ENCODE results near the gene RANBP1.
"Not testable (repeated sequence)": the region's sequence is repeated elsewhere in the genome, so short reads cannot be mapped to it uniquely, and the experiment has no call there.

RANBP1 gene

DNA sequence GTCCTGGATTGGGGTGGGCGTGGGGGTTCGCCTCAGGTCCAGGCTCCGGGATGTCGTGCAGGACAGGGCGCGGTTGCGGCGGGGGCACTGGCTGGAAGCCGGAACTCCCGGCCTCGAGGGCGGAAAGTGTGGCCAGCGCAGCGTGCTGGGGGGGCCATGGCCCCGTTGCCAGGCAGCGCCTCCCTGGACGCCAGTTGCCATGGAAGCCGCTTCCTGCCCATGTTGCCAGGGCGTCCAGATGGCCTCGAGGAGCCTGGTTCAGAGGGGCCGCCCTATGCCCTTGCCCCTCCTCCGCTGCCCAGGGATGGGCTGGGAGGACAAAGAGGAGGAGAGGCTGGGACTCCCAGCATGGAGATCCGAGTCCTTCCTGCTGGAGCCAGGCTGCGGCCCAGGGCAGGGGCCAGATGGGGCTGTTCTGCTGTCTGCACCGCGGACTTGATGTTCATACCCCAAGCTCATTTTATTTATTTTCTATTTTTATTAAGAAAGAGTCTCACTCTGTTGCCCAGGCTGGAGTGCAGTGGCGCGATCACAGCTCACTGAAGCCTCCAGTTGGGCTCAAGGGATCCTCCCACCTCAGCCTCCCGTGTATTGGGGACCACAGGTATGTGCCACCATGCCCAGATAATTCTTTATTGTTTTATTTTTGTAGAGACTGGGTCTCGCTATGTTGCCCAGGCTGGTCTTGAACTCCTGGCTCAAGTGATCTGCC, 39.6 kb downstream of the RANBP1 start:
- peak; percentile 98 for DNase-seq

DNA sequence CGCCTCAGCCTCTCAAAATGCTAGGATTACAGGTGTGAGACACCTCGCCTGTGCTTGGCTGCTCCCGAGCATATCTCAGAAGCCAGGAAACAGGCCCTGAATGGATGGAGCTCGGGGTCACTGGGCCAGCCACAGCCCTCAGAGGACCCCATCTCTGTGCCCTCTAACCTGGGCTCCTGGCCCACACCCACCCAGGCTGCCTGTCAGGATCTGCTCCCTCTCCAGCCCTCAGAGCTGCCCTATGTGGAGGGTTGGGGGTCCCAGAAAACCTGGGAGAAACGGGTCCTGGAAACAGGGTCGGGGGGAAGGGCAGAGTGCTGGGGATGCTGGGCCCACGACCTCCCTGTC, 40.1 kb downstream of the RANBP1 start:
- DNase-seq, result no peak

DNA sequence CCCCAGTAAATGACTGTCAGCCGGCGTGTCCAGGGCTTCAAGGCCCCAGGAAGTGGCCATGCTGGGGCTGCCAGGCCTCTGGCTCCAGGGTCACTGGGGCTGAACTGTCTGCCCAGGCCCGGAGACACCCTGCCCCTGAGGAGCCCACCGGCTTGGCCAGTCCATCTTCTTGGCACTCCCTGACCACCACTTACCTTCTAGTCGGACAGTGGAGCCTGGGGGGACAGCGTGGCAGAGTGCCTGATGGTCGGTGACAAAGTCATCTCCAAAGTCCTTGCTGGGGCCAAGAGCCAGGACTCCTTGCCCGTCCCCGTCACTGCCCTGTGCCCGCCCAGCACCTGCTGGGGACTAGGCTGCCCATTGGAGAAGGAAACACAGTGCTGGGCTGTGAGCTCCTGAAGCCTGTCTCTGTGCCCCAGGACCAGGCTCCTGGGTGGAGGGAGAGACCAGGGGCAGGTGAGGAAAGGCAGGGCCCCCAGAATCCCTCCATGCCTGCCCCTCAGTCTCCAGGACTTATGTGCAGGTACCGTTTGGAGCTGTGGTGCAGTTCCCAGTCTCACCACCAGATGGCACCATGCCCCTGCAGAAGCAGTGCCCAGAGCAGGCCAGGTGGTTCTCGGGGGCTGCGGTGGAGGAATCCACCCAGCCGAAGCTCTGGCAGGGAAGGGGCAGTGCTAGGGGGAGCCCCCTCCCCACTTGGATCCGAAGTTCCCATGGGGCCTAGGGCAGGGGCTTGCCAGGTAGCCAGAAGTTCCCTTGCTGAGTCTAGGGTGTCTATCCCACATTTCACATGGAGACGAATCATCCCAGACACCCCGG, 40.9 kb downstream of the RANBP1 start:
- DNase-seq, result peak; percentile 85

DNA sequence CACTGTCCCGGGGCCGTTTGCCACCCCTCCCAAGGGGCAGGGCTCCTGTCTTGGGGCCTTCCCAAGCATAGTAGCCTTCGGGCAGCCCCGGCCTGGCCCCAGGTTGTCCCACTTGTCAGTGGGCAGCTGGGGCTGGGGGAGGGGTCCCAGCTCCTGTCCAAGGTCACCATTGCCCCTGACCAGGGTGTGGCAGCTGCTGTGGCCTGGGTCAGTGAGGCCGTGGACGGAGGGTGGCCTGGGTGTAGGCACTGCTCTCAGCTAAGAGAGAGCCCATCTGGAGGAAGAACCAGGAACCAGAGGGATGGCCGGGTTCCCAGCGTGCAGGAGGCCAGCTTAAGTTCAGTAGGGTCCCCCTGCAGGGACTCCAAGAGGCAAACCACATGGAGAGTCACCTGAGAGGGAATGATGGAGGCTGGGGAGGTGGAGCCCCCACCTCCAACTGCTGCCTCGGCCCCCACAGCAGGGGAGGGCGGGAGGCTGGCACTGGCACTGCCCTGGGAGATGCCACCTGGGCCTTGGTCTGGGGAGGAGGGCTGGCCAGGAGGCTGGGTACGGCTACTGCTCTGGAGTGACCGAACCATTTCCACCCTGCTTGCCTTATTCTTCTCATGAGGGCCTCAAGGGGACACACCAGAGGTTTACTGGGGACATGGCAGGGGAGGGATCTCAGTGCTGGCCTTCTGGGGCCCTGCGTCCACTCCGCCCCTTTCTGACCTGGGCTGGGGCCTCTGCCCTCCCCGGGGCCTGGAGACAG, 41.7 kb downstream of the RANBP1 start:
- DNase-seq, result no peak

DNA sequence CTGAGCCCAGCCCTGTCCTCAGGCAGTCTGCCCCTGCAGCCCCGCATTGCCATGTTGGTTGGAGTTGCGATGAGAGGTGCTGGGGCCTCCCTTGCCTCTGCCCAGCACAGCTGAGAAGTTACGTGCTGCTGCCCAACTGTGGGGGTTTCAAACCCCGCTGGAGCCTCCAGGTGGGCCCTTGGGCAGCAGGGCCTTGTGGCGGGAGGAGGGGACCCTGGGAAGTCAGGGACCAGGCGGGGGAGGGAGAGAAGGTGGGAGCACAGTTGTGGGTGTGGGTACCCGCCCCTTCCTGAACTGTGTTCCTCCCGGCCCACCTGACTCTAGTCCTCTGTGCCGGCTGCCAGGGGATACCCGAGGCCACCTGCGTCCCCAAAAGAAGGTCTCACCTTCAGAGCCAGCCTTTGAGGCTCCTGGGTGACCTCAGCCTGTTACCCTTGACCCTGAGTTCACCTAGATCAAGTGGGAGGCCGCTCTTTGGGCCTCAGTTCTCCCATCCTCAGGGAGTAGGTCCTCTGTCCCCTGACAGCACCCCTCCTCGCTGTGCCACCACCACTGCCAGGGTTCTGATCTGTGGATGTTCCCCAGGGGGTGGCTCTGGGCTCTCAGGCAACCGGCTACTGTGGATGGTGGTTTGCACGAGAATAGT, 42.6 kb downstream of the RANBP1 start:
- no peak for DNase-seq

DNA sequence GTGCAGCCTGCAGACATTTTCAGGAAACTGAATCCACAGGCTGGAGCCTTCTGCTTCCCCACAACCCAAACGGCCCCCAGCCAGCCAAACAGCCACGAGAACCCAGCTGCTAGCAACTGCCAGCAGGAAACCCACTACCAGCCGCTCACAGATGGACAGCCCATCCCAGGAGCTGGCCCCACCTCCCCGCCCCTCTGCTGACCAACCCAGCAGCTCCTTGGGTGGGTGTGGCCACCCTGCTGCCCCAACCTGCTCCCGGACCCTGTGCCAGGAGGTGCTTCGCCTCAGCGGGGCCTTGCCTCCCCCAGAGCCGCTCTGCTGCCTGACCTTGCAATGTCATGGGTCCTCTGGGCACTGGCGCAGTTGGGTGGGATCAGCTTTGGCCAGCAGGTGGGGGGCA, 43.2 kb downstream of the RANBP1 start:
- DNase-seq, result peak; percentile 63

DNA sequence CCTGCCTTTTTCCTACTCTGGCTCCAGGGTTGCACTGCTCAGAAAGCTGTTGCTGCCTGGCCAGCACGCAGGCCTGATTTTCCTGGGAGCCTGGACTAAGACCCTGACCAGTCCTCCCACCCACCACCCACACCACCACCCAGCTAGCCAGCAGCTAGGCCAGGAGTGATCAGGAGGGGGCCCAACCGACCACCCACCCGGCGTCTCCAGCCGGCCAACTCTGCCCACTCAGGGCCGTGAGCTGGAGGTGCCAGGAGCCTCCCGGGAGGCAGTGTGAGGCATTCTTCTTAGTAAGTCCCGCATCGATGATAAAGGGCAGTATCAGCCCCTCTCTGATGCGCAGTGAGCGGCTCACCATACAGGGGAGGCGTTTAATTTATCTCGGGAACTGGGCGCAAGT, 43.6 kb downstream of the RANBP1 start:
- not testable (repeated sequence) for DNase-seq

DNA sequence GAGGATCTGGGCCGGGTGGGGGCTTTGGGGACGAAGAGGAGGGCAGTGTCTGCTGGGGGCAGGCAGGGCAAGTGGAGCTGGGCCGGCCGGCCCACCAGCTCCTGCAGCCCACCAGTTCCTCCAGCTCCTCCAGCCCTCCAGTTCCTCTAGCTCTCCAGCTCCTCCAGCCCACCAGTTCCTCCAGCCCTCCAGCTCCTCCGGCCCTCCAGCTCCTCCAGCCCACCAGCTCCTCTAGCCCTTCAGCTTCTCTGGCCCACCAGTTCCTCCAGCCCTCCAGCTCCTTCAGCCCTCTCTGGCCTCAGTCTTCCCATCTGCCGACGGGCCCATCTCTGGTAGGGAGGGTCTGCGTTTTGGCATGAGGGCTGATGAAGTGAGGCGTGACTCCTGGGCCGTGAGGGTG, 44.1 kb downstream of the RANBP1 start:
- no peak for DNase-seq

DNA sequence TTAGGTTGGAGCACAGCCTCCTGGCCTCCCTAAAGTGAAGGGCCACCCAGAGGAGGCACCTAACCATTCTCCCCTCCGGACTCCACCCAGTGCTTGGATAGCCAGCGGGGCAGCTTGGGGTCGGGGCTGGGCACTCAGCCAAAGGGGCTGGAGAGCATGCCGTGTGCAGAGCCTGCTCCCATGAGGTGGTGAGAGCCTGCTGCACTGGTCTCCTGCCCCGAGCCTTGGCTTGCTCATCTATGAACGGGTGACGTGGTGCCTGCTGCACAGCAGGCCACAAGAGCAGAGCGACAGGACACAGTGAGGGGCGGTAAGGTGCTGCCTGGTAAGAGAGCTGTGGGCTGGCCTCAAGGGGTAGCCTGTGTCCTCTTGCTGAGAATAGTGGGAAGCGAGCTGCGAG, 49.0 kb downstream of the RANBP1 start:
- peak; percentile 62 for DNase-seq

DNA sequence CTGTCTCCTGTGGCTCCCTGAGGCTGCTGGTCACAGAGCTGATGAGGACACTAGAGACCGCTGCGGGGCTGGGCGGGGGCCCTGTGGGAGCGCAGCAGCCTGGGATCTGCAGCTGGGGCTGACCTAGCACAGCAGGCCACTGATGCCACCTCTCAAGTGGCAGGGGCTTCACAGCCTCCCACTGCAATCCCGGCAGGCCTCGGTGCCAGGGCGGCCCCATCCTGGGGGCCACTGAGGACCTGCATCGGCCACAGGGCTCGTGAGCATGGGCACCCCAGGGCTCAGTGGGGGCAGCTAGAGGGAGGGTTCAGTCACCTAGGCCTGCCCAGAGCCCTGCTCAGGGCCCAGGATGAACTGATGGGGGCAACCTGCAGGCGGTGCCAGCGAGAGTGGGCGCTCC, 49.5 kb downstream of the RANBP1 start:
- no peak for DNase-seq

DNA sequence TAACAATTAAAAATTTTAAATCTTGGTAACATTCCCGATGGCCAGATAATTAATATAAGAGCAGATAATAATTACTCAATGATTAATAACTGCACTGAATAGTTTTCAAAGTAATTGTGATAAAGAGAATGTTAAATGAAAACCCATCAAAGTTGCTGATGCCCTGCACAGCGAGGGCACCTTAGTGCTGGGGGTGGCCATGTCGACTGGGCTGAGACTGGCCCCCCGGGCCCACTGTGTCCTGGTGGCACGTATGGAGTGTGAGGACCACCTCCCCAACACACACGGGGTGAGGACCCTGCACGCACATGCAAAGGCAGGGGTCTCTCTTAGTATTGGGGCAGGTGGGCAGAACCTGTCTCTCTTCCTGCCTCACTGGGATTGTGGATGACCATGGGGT, 50.0 kb downstream of the RANBP1 start:
- DNase-seq, result no peak

DNA sequence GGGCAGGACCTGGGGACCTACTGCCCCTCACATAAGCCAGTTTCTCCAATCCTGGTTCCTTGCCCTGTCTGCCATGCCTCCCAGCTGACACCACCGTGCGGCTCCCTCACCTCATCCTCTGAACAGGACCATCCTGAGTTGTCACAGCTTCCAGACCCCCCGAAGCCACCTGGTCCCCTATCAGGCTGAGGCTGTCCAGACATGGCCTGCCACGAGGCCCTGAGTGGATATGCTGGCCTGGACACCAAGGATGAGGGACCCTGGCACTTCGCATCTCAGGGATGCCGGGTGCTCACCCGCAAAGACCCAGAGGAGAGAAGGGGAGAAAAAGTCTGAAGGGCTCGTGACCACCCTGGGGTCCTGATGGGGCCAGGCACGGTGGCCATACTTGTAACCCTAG, 50.8 kb downstream of the RANBP1 start:
- DNase-seq, result no peak

DNA sequence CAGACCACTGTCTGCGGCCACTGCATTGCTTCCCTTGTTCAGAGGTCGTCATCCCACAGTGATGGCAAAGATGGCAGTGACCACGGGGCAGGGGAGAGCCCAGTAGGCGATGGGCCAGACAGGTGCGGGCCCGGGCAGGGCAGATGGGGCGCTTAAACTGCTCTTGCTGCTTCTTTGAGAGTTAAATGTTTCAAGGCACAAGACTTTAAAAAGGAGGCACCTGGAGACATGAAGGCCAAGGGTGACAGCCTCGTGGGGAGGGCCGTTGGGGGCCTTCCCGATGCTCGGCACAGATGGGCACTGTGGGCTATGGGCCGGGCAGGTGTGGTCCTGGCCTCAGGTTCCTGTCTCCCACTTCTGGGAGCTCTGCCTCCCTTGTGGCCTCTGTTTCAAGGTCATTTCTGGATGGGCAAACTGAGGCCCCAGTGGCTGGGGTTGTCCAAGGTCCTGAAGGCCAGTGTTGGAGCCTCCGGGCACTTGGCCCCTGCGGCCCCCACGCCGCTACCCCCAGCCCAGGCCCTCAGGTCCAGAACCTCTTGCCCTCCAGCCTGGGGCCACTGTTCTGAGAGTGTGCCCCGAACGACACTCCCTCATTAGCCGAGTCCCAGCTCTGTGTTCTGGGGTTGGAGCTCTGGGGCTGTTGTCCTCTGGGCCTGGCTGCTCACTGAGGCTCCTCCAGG, 51.9 kb downstream of the RANBP1 start:
- no peak for DNase-seq

DNA sequence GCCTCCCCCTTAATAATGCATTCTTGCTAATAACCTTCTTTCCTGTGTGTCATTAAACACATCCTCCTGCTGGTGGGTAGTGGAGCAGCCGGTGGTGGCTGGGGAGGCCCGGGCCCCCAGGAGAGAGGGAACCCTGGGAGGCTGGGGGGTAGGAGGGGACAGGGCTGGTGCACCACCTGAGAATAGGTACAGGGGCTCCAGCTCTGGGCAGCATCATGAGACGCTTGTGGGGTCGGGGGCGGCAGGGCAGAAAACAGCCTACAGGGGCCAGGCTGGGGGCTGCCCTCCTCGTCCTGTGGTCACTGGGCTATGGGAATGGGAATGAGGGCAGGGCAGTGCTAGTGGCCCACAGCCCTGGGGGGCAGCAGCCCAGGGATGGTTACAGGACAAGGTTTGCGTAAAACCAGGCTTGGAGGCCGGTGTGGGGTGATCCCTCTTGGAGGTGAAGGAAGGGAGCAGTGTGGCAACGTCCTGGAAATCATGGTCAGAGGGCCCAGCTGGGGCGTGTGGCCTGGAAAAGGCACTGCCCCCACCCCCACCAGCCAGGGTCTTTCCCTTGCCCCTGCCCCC, 53.4 kb downstream of the RANBP1 start:
- no peak for DNase-seq

DNA sequence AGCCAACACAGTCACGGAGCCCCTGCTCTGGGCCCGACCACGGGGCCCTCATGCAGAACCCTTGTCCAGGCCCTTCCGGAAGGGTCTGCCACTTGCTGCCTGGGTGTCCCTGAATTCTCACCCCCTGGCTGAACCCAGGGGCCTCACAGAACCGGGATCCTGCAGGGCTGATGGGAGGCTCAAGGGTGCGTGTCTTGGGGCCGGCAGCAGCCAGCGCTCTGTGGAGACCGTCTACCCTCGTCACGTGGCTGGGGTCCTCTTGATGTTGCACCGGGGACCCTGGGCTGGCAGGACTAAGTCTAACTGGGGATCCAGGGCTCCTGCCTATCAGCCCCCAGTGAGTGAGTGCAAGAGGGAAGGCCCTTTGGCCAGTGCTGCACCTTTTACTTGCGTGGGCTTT, 54.3 kb downstream of the RANBP1 start:
- DNase-seq, result no peak

DNA sequence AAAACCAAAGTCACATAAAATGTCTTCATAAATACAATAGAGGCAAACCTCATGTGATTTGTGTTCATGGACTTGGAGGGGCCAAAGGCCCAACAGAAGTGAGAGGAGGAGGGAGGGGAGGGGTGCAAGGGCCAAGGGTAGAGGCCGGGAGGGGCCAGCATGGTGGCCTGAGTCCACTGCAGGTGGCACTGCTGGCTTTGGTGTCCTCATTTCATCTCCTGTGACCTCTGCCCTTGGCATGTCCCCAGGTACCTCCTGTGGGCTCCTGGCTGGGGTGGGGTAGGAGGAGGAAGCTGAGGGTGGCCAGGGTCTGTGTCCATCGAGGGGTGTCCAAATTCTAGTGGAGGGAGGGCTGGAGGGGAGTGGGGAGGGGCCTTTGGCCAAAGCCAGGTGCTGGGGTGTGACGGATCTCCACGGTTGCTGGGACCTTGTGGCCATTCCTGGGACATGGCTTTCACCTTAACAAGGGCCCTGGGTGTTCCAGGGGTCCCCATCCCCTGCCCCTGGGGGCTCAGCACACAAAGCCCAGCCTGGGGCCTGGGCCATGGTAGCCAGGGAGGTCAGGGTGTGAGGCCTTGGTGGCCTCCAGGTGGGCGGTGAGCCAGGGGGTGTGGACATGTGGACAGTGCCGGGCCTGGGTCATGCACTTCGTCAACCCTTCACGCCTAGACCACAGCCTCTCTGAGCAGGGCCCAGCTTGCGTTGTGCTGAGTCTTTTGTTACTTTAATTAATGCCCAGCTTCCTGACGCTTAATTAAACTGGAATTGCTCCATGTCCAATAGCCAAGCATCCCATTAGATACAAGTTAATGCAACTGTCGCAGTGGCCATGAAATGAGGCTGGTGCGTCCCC, 55.6 kb downstream of the RANBP1 start:
- peak; percentile 47 for DNase-seq

DNA sequence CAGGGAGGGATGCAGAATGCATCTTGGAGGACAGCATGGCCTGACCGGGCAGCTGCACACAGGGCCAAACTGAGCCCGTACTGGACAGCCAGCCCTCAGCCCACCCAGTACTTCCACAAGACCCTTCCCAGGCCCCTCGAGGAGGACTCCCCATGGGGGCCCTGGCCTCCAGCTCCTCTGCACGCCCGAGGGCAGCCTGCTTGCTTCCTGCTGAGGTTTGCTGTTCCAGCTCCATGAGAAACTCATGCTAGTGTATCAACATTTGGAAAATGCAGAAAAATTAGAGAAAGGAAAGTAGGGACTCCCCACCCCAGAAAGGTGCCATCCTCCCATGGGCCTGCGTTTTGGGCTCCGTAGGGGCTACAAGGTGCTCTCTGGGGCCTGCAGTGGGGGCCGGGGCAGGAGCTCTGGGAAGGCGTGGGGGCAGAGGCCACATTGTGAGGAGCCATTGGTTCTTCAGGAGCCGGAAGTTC, 56.3 kb downstream of the RANBP1 start:
- no peak for DNase-seq

DNA sequence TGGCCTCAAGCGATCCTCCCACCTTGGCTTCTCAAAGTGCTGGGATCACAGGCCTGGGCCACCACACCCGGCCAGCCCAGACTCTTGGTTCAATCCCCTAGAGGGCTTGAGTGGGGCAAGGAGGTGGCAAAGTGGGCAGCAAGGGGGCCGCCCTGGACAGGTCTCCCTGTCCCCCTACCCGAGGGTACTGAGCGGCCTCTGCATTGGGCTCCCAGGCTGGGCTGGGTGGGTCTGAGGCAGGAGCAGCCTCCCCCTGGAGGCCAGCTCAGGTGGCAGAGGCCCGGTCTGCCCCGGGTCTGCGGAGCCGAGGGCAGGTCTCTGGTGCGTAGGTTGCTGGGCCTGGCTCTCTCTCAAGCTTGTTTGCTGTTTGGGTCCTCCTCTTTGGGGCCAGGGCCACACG, 57.3 kb downstream of the RANBP1 start:
- no peak for DNase-seq

DNA sequence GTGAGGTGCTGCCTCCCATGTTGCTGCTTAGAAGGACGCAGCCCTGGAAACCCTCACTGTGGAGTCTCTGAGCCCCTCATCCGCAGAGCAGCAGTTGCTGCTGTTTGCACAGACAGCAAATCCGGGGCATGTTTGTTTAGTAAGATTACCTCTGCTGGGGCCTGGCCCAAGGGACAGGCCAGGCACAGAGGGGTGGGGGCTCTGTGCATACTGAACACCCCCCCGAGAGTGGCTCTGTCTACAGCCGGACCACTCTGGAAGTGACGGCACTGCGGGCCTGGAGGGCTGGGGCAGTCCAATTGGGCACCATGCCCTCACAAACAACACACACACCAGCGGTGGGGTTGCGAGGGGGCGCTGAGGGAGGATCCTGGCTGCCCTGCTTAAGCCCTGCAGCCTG, 57.9 kb downstream of the RANBP1 start:
- peak; percentile 87 for DNase-seq

DNA sequence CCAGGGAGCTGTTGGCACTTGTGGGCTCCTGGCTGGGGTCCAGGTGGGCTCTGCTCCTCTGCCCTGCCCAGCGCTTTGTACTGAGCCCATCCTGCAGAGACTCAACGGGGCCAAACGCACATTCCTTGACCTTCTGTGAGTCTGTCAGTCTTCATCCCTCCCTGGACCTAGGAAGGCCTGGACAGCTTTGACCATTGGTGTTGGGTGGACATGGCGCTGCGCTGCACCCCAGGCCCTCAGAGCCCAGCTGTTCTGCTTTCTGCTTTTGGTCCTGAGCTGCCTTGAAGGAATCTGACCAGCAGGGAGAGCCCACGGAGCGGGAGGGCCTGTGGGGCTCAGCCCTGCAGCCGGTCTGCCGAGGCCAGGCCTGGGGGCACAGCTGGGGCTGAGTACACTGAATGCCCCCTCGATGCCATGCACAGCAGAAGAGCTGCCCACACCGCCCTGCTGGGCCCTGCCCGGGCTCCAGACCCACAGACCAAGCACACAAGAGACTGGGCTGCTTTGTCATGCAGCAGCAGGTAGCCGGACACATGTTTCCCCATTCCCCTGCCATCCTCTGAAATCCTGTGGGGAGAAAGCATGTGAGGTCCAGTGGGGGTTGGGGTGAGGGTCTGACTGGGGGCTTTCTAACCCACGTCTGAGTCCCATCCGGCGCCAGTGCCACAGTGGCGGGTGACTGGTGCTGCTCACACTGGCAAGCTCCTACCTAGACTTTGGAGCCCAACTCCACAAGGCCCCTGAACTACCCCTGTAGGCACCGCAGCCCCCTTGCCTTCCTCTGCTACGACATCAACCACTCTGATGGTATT, 59.1 kb downstream of the RANBP1 start:
- DNase-seq, result peak; percentile 54

DNA sequence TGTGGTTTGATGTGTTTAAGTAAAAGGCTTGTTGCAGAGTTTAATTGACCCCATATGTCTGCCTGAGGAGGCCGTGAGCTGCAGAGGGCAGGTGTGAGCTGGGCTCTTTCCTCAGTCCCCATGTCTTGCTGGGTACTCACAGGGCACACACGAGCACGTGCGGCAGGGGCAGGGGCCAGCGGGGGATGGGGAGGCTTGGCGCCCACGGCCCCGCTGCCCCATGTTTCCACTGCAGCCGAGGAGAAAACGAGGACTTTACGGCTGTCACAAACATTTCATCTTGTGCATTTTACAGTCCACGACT, 59.6 kb downstream of the RANBP1 start:
- DNase-seq, result peak; percentile 26
